Renal cortex interstitium (tissue), 11 donors: ENCODE measurements around the gene OR5B21. TPM values are rescaled to one million over a fixed set of nuclear protein-coding genes. Genes with fewer than 3 reads are reported as not detected.

ENCODE experiments used
- DNase-seq, 11 donors: peaks; one replicate each; pipeline ENCODE4 v3.0.0-alpha.2; 2013; ENCODE audit warnings: low read depth in 9 of 11, low spot score in 4 of 11; ENCODE audit errors: extremely low read depth in 1 of 11
- polyA plus RNA-seq, 3 donors: library from polyadenylated mRNA; unstranded; fragments of 120-200 nt; gene quantifications; one replicate each; pipeline ENCODE4 v1.2.1, GENCODE V29; 2013; ENCODE audit not compliant: insufficient read length in 3 of 3

The OR5B21 gene
- polyA plus RNA-seq, 3 donors: not detected

DNA sequence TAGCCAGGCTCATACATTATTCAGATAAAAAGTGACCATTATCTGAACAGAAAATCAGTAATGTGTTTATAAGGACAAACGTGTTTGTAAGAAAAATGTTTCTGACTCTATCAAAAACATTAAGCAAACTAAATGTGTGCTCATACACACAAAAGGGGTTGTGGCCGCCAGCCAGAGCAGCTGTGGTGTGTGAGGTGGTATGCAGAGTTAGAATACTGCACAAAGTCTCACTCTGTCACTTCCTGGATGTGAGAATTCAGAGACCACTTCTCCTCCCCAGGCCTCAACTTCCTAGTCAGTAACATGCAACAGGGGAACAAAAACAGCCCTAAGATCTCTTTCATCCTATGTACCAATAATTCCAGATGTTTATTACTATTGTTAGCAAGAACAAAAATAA, 9.4 kb downstream of the OR5B21 start:
- DNase-seq: no peak

DNA sequence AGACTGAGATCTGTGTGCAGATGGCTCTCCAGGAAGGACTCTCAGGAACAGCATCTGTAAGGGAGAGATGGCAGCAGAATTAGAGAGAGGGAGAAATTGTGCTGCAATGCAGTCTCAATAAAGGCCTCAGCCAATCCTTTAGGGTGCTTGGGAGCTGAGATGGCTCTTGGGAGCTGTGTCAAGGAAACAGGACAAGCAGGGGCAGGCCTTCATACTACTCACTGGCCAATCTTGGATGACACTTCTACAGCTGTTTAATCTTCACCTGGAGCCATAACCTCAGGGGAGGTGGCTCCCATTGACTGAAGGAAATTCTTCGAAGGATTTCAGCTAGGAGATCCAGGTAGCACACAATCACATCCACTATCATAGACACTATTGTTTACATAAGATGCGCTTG, 10.0 kb downstream of the OR5B21 start:
- DNase-seq: no peak

DNA sequence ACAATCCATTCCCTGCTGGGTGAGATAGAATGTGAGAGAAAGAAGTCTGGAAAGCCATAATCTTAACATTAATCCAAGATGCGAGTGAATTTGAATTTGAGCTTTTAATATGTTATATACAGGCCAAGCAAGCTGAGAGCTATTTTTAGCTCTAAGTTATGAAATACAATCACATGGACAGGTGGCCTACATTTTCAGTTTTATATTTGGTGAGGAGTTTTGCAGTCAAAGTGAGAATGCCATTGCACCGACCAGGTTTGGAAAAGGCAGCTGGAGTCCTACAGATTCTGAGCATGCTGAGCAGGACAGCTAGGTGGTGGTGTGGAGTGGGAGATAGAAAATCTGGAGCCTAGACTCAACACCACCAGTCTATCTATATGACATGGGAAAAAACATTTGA, 12.0 kb downstream of the OR5B21 start:
- no peak for DNase-seq

DNA sequence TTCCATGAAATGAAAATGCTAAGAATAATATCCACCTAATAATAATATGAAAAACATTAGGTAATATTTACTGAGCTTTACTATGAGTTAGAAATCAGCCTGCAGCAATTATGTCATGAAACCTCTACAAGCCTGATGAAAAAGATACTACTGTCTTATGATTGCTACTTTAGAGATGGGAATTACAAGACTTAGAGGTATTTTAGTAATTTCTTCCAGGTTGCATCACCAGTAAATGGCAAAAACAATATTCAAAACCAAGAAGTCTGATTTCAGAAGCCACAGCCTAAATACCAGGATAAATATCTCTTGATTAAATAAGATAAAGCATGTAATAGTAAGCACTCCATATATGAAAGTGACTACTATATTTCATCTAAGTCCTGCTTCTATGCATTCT, 13.8 kb downstream of the OR5B21 start:
- no peak for DNase-seq

DNA sequence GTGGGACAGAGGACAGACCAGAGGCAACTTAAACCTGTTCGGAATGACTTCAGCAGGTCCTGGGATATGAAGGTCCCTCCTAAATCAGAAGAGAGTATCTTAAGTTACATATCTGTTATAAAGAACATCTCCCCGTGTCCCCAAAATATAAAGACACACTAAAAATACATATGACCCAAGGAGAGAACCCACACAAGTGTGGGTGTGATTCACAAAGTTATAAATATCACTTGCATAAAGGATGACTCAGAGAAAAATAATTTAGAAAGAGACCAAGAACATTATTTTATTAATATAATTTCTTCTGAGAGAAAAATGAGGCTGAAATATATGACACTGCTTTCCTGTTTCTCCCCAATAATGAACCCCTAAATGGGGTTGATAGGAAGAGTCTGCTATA, 14.2 kb downstream of the OR5B21 start:
- no peak for DNase-seq

DNA sequence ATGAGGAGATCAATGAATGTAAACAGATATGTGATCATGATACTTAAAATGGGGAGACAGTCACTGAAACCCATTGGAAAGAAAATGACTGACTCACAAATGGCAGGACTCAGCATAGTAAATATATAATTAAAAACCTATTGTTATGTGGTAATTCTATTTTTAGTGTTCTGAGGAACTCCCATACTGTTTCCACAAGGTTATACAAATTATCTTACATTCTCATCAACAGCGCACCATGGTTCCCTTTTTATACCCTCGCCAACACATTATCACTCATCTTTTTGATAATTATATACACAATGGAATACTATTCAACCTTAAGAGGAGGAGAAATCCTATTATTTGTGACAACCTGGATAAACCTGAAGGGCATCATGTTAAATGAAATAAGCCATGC, 17.1 kb downstream of the OR5B21 start:
- DNase-seq: no peak

DNA sequence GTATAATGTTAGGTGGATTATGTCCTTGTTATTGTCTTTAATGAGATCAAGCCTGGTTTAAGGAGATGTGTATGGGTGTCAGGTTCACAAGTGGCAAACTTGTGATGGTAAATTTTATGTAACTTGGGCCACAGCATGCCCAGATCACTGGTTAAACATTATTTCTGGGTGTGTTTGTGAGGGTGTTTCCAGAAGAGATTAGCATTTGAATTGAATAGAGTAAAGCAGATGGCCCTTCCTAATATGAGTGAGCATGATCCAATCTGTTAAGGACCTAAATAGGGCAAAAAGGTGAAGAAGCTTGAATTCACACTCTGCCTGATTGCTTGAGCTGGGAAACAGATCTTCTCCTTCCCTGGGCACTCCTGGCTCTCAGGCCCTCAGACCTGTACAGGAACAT, 20.7 kb downstream of the OR5B21 start:
- DNase-seq: no peak

DNA sequence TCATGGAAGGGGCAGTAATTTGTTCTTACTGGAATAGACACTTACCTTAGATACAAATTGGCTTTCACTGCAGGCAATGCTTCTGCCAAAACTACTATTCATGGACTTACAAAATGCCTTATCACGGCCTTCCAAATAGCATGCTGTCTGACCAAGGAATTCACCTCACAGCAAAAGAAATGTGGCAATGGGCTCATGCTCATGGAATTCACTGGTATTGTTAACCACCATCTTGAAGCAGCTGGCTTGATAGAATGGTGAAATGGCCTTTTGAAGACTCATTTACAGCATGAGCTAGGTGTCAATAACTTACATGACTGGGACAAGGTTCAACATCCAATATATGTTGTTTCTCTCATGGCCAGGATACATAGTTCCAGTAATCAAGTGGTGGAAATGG, 21.9 kb downstream of the OR5B21 start:
- no peak for DNase-seq

DNA sequence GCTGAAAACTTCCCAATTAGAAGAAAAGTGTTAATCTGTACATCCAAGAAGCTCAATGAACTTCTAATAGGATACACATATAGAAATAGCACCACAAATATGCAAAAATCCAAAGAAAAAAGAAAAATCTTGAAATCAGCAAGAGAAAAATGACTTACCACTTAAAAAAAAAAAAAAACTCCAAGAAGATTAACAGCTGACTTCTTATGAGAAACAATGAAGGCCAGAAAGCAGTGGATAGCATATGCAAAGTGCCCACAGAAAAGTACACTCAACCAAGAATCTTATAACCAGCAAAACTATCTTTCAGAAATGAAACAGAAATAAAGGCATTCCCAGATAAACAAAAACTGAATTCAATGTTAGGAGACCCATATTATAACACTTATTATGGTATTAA, 36.0 kb downstream of the OR5B21 start:
- DNase-seq: no peak

DNA sequence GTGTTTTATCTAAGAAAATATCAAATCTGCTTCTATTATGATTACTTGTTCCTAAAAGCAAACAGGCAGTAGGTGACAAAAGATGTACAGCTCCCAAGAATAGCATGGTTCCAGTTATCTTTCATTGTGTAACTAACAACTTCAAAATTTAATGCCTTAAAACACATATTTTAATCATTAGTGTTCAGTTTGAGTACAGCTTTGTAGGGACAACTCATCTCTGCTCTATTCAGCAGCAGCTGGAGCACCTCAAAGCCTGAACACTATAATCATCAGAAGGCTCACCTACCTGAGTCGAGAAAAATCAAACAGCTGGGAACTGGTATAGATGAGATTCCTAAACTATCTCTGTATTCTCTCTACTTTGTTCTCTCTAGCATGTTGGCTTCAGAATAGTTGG, 41.6 kb downstream of the OR5B21 start:
- no peak for DNase-seq

DNA sequence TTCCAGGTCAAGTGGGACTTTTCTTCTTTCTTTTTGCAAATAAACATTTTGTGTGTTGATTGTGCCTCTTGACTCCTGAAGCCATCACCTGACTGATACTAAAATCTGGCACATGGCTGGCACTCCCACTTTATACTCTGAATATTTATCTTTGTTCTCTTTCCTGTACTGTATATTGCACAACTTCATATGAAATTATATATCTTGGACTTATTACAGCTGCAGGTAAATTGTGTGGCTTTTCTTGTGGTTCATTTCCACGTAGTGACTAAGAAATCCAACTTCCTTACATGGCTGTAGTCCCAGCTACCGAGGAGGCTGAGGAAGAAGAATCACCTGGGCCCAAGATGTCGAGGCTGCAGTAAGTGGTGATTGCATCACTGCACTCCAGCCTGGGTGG, 42.2 kb downstream of the OR5B21 start:
- DNase-seq: no peak

Other genes starting within 250 kb of the OR5B21 start
- gene OR10W1, start 239.8 kb downstream of the OR5B21 start, polyA plus RNA-seq: not detected
- gene OR5B17, start 149.0 kb downstream of the OR5B21 start, polyA plus RNA-seq: not detected
- gene OR5B3, start 101.2 kb downstream of the OR5B21 start, polyA plus RNA-seq: not detected
- gene OR5B2, start 80.0 kb downstream of the OR5B21 start, polyA plus RNA-seq: not detected
- not detected for gene OR5B12, start 65.9 kb downstream of the OR5B21 start, polyA plus RNA-seq
- gene LPXN, start 67.8 kb upstream of the OR5B21 start, polyA plus RNA-seq: 10 to 100 TPM in 1 of 3 donors, 1 to 10 TPM in 2; 6.9 to 10.5 (median 8.0) TPM
- 10 to 100 TPM; 58.1 to 68.4 (median 58.3) TPM for gene ZFP91, start 71.0 kb upstream of the OR5B21 start, polyA plus RNA-seq
- gene CNTF, start 114.6 kb upstream of the OR5B21 start, polyA plus RNA-seq: 1 to 10 TPM; 1.2 to 1.8 (median 1.6) TPM
- gene GLYAT, start 223.8 kb upstream of the OR5B21 start, polyA plus RNA-seq: 100 to 1,000 TPM; 156 to 192 (median 168) TPM